ENCODE results near the gene SRGAP2. TPM values are rescaled to one million over a fixed set of nuclear protein-coding genes. Genes with fewer than 3 reads are reported as not detected.
A peak's percentile ranks its signal among the peaks of the same experiment; 100 is the strongest.
"Not testable (repeated sequence)": the region's sequence is repeated elsewhere in the genome, so short reads cannot be mapped to it uniquely, and the experiment has no call there.

The SRGAP2 gene
- total RNA-seq, 1 donor from 2014 or later = 149 TPM

DNA sequence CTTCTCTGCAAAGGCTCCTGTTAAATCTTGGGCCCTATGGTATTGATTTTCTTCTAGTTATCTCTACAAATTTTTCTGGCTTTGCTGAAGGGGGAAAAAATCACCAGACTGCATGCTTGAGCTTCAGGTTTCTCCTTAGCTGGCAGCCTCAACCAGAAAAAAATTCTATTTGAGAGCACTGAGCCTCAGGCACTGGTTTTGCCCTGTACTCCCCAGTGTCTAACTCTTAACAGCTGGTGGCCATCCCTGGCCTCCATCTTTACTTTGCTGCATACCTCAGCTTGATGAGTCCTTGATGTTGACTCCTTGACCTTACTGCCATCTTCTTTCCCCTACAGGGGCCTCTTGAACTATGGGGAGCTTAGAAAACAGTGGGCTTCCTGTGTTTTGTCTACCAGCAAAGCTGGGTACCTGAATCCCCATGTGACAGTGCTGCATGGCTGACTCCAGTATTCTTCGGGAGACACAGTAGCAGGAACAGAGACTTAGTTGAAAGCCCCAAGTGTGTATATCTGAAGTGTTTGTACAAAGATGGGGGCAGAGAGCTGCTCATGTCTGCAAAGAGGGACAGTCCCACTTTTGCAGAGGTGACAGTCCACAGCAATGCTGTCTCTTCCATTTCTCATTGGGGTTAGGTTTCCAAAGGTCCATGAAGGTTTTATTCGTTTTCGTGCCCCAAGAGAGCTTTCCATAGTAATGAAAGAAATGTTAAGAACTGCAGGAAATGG is 31.0 kb downstream of the SRGAP2 start:
- ATAC-seq; DNase-seq (ENCODE audit: low spot score); intact Hi-C loops (cut with DNase I): not testable (repeated sequence)

DNA sequence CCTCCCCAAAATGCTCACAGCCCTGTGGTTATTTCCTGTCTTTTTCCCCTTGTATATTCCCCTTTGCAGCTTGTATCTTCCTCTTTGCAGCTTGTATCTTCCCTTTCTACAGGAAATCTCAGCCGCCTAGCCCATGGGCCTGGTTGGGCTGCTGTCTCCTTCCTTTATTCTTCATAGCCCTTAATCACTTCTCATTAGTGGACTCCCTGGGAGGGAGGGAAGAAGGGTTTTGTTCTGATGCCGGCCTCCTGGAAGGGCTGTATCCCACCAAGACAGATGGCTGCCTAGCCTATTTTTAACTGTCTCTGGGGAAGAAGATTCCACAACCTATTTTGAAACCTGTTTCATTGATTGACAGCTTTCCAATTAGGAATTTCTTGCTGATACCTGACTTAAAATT is 31.8 kb downstream of the SRGAP2 start:
- intact Hi-C loops (cut with DNase I); DNase-seq (ENCODE audit: low spot score); ATAC-seq: not testable (repeated sequence)

DNA sequence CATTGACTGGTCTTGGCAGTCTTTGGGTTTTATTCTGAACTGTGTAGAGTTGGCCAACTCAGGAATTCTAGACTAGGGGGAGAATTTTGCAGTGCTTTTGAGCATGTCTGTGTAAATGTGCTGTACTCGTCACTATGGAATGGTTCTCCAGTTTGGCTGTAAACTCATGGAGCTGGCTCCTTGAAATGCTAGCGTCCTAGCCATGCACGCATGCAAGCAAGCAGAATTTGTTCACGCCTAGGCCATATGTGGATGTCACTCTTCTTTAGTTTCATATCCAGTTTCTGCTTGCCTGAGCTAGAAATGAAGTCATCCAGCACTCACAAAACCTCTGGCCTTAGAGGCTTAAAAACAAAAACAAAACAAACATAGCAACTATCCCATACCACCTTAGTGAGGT is 36.9 kb downstream of the SRGAP2 start:
- peak; percentile 64 for ATAC-seq
- DNase-seq (ENCODE audit: low spot score); intact Hi-C loops (cut with DNase I): not testable (repeated sequence)

DNA sequence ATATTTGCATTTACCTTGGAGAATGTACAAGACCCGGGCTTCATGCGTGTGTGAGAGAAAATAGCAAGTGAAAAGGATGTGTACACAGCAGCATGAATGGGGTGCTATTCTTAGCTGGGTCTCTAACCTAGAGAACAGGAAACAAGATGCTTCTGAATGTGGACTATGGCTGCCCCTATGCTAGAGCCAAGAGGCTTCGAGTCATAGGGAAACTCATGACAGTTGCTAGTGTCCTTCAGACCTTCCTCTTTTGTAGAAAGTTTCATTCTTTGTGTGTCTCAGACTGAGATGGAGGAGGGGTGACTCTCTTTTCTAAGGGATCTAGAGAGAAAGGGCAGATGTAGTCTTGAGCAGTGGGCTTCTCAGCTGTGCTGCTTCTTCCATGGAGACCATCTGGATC is 40.0 kb downstream of the SRGAP2 start:
- intact Hi-C loops (cut with DNase I); DNase-seq (ENCODE audit: low spot score): not testable (repeated sequence)
- ATAC-seq = peak; percentile 87

DNA sequence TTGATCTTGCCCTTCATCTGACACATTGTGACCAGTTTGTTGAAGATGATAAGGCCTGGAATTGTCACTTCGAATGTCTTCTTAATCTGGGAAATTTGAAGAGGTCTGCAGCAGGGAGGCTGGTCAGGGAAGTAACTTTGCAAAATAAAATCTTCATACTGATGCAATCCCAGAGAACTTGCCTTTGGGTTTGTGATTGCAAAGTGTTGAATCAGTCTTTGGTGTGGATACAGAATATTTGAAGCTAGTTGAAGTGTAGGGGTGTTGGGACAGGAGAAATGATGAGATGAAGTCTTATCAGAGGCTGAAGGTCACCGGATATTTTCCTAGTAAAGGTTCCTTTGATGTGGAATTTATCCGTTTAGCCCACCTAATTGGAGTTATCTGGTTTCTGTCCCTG is 42.1 kb downstream of the SRGAP2 start:
- intact Hi-C loops (cut with DNase I); DNase-seq (ENCODE audit: low spot score); ATAC-seq: not testable (repeated sequence)

DNA sequence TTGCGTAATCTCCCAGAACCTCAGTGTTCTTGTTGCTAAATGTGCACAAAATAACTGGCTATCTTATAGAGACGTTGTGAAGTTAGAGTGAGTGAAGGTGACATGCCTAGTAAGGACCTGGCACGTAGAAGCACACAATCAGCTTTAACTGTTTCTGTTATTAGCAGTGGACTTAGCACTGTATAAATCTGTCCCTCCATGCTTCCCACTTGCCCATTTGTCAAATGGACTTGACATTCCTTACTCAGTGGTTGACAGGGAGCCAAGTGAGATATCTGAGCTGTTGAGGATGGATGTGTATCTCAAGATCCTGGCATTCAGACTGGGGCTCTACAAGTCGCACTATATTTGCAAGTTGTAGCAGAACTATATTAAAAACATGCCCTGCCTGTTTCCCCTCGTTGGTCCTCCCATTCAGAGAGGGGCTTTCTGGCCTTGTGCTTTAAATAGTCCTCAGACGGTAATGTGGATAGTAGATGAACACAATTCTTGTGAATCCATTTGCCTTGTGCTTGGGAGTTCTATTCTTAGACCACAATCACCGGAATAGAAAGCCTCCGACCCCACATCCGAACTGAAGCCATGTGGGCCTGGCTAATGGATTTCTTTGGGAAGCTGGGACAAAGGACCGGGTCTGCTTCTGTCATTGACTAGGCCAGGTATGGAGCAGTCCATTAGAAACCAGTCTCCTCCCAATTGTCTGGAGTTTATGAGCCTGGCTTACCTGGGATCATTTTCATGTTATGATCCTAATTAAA is 43.0 kb downstream of the SRGAP2 start:
- ATAC-seq; DNase-seq (ENCODE audit: low spot score); intact Hi-C loops (cut with DNase I): not testable (repeated sequence)

DNA sequence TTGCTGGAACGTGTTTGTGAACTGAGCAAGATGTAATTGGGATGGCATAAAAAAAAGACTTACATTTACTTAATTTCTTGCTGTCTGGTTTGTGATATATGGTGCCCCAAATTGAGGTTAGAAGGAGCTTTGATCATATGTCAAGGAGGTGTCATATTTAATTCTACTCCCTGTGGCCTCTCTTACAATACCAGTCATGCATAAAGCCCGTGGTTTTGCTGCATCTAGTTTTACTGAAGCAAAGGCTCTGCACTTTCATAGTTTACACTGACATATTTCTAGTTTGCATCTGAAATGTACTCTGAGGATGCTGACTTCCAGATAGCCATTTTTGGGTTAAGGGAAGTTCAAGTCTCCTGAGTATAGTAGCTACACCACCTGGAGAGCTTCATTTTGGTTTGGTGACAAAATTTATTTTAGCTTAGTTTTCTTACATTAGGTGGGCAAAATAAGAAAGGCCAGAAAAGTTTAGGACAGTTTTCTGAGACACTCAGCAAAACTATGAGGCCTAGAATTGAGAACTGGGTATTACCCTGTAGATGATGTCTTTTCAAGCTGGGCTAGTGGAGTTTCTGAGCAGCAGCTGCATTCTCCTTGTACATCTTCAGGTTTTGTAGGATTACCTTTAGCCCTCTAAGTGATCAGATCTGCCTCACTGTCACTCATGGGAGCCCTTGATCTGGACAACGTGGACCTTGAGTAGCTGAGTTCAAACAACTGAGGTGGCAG is 47.8 kb downstream of the SRGAP2 start:
- DNase-seq (ENCODE audit: low spot score); ATAC-seq; intact Hi-C loops (cut with DNase I): not testable (repeated sequence)

DNA sequence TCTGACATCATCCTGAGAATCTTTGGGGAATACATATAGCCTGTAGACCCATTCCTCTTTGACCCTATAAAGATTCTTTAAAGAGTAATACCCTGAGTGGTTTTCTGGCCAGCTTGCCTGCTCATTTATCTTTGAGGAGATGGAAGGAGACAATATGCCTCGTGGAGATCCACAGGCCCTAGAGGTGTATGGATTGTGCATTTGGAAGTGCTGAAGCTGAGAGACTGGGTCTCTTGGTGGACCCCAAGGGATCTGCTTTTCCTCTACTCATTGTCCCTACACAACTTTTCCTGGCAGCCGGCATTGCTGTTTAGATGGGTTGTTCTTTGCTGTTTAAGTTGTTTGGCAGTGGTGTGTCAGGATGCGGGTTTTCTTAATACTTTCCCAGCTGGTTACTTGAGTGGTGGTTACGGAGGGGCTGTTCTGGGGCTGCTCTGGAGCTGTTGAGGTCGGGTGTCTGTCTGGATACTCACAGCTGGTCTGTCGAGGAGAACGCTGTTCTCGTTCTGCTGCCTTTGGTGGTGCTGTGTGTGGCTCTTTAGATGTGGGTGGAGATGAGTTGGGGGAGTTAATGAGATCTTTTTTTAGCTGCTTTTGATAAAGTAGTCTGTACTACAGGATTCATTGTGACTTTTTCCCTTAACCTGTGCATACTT is 49.5 kb downstream of the SRGAP2 start:
- DNase-seq (ENCODE audit: low spot score); ATAC-seq; intact Hi-C loops (cut with DNase I): not testable (repeated sequence)

Other genes with a start within 250 kb of the SRGAP2 start
- 5.1 TPM for gene RAB7B, start 200.1 kb upstream of the SRGAP2 start, total RNA-seq
- gene CTSE, start 179.6 kb upstream of the SRGAP2 start, total RNA-seq = 1.1 TPM
- gene RHEX, start 150.4 kb upstream of the SRGAP2 start, total RNA-seq = 1.2 TPM
- gene AVPR1B, start 86.2 kb upstream of the SRGAP2 start, total RNA-seq = not detected
- 4.2 TPM for gene FAM72A, start 702 bp upstream of the SRGAP2 start, total RNA-seq